Natural killer cell treated with Interleukin-12 subunit alpha and Interleukin-12 subunit beta and Interleukin-15 and Interleukin-18, amount 100 ng/mL, for 72 hours (primary cell): ENCODE measurements around the gene ANXA8. TPM values are rescaled to one million over a fixed set of nuclear protein-coding genes. Genes with fewer than 3 reads are reported as not detected.

Experiments
- ATAC-seq, 2 donors: fragments of 150-1000 bp; cut with Tn5 transposase in 1 of 2; sonication (Bioruptor Pico), chemical (Tn5 transposase) in 1 of 2; 2 replicates each; pipeline ENCODE4 v1.10.0; 2021
- DNase-seq: peaks from one replicate; pipeline ENCODE4 v3.0.0; 2022; ENCODE audit warnings: low spot score
- H3K27ac Mint-ChIP-seq, 2 donors: 1 replicate in 1 of 2; 2 replicates in 1 of 2; pipeline ENCODE4 v1.8.0; 2022; ENCODE audit warnings: mixed read lengths in 2 of 2, mild to moderate bottlenecking in 1 of 2, moderate library complexity in 1 of 2
- H3K27me3 Mint-ChIP-seq, 2 donors: 1 replicate in 1 of 2; 2 replicates in 1 of 2; pipeline ENCODE4 v1.8.0; 2022; ENCODE audit warnings: mixed read lengths in 2 of 2
- H3K36me3 Mint-ChIP-seq: one replicate; pipeline ENCODE4 v1.8.0; 2022; ENCODE audit warnings: mixed read lengths
- H3K4me1 Mint-ChIP-seq, 2 donors: 1 replicate in 1 of 2; 2 replicates in 1 of 2; pipeline ENCODE4 v1.8.0; 2022; ENCODE audit warnings: low read depth in 2 of 2, mixed read lengths in 2 of 2, mild to moderate bottlenecking in 1 of 2
- H3K4me3 Mint-ChIP-seq: one replicate; pipeline ENCODE4 v1.8.0; 2022; ENCODE audit warnings: mixed read lengths
- H3K9me3 Mint-ChIP-seq: 2 replicates; pipeline ENCODE4 v1.8.0; 2022; ENCODE audit warnings: mixed read lengths
- total RNA-seq, 2 donors: library from RNA; stranded (reverse); gene quantifications; one replicate each; pipeline ENCODE4 v1.2.3, GENCODE V29; 2022

The ANXA8 gene
- total RNA-seq, 2 donors from 2014 or later: not detected

DNA sequence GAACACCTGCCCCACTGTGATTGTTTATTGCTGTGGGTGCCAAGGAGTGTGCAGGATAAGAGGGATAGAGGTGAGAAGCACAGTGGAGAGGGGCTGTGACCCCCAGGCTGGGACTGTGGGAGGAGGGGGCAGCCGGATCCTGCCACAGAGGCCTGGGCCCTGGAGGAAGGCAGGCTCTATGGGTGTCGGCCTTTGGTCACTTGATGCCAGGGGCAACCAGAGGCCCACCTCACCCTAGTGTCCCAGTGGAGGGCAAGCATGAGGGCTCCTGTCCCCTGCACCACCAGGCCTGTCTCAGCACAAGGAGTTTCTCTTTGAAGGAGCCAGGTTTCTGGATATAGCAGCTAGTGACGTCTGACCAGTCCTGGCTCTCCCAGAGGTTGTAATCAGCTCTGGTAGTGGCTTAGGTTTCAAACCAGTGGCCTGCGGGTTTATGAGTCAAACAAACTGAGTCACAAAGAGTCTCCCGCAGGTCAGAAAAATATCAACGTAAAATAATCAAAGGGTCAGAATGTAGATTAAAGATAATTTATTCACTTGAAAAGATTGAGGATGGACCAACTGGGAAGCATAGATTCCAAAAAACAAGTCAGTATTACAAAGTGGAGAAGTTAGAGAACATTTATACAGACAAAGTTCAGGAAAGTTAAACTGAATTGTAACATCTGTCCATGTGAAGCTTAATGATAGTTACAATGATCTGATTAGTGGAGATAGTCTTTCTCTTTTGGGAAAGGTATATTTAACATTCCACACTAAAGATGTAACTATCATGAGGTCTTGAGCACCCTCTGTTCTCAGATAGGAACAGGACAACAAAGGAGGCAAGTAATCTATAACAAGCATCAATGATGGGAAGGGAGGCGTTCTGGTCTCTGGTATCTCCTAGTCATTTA, 62.6 kb downstream of the ANXA8 start:
- no peaks in the 10 kb centered on the region for H3K36me3 Mint-ChIP-seq
- no peaks in the 10 kb centered on the region for H3K9me3 Mint-ChIP-seq
- H3K27ac Mint-ChIP-seq: no peak overlapping the region
- H3K4me3 Mint-ChIP-seq: no peak overlapping the region
- ATAC-seq (peak in 1 of 2 donors; percentile 6), DNase-seq (no peak)
- no peaks in the 10 kb centered on the region for H3K27me3 Mint-ChIP-seq
- no peaks in the 10 kb centered on the region for H3K4me1 Mint-ChIP-seq

GRCh38 chr10:47420305-47421056, 63.4 kb downstream of the ANXA8 start:
- Mint-ChIP-seq H3K27me3 (no peaks in the 10 kb centered on the region), H3K27ac (no peak overlapping the region), H3K9me3 (no peaks in the 10 kb centered on the region), H3K4me1 (no peaks in the 10 kb centered on the region), H3K4me3 (no peak overlapping the region), H3K36me3 (no peaks in the 10 kb centered on the region)
- ATAC-seq (peak in 1 of 2 donors; percentile 26), DNase-seq (no peak)

- Mint-ChIP-seq H3K27me3 (no peaks in the 10 kb centered on the region), H3K9me3 (no peaks in the 10 kb centered on the region), H3K4me3 (no peak overlapping the region), H3K4me1 (no peaks in the 10 kb centered on the region), H3K36me3 (no peaks in the 10 kb centered on the region), H3K27ac (no peak overlapping the region)
- no peak for DNase-seq
- ATAC-seq: no peak
Measured at GRCh38 chr10:47419421-47419820, 64.5 kb downstream of the ANXA8 start.

DNA sequence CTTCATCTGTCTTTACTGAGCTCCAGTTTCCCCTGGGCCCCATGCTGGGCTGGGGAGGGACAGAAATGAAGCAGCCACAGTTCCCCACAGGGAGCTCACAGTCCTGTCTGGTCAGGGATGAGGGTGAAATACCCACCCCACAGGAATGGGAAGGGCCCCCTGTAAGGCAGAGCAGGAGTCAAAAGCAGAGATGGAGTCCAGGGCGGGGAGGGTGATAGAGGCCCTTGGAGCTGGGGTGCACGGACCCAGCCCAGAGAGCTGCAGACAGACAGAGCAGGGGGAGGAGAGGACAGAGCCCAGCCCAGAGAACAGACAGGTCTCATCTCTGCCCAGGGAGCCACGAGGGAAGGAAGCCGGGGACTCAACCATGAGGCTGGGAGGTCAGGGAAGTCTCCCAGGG, 64.9 kb downstream of the ANXA8 start:
- no peaks in the 10 kb centered on the region for H3K9me3 Mint-ChIP-seq
- H3K36me3 Mint-ChIP-seq: no peaks in the 10 kb centered on the region
- H3K4me3 Mint-ChIP-seq: no peak overlapping the region
- no peak overlapping the region for H3K27ac Mint-ChIP-seq
- ATAC-seq (no peak), DNase-seq (no peak)
- H3K27me3 Mint-ChIP-seq: no peaks in the 10 kb centered on the region
- H3K4me1 Mint-ChIP-seq: no peaks in the 10 kb centered on the region

- no peak overlapping the region for H3K4me3 Mint-ChIP-seq
- no peaks in the 10 kb centered on the region for H3K27me3 Mint-ChIP-seq
- H3K36me3 Mint-ChIP-seq: no peaks in the 10 kb centered on the region
- no peak for ATAC-seq
- H3K4me1 Mint-ChIP-seq: no peaks in the 10 kb centered on the region
- no peak overlapping the region for H3K27ac Mint-ChIP-seq
- H3K9me3 Mint-ChIP-seq: no peaks in the 10 kb centered on the region
- no peak for DNase-seq
Measured at GRCh38 chr10:47418321-47418720, 65.6 kb downstream of the ANXA8 start.

Other genes with a start within 250 kb of the ANXA8 start
- not detected for gene GDF10, start 183.9 kb downstream of the ANXA8 start, total RNA-seq
- not detected for gene GDF2, start 161.7 kb downstream of the ANXA8 start, total RNA-seq
- not detected for gene RBP3, start 135.8 kb downstream of the ANXA8 start, total RNA-seq
- not detected for gene ZNF488, start 99.8 kb downstream of the ANXA8 start, total RNA-seq
- not detected for gene FAM25G, start 7.6 kb upstream of the ANXA8 start, total RNA-seq
- 1 to 10 TPM; 5.1 to 5.3 TPM for gene AGAP9, start 39.5 kb upstream of the ANXA8 start, total RNA-seq